Measurements from ENCODE around the gene DTHD1. TPM values are rescaled to one million over a fixed set of nuclear protein-coding genes. Genes with fewer than 3 reads are reported as not detected.

Gene DTHD1
- total RNA-seq, 1 experiment from 2014 or later, result not detected

DNA sequence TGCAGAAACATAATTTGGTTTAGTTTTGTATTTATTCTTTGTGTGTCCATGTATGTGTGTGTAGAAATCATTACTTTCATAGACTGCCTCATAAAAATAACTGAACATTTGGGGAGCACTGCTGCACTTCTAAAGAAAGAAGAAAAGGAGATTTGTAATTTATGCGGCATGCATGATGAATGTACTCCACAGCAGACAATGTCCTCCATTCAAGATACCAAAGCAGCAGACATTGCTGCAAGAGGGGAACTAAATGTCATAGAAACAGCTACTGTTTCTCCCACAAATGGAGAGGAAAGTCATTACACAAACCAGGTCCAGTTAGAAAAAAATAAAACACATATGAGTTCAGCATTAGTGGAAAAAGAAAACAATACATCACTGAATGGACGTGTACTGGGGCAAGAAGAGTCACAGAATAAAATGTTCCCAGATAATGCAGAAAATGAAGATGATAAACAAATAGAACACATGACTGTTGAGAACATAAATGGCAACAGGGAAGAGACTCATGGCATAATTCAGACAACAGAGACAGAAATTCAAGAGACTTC lies 2.6 kb downstream of the DTHD1 start:
- CTCF ChIA-PET, result no interaction called here
- H4K20me1 ChIP-seq (ENCODE audit: low read length), result no peaks in the 10 kb centered on the region
- no peak overlapping the region for H2AFZ ChIP-seq (ENCODE audit: low read length)
- ATAC-seq, result no peak
- H3K9ac ChIP-seq (ENCODE audit: low read length), result no peak overlapping the region
- POLR2A ChIA-PET (ENCODE audit: unreplicated experiment), result no interaction called here
- DNase-seq, result no peak
- intact Hi-C loops (cut with micrococcal nuclease), result no loop called here
- H3K27ac ChIP-seq (ENCODE audit: low read length), result no peak overlapping the region
- TF ChIP-seq EZH2 (IDR thresholded peaks at IDR 0.05; ENCODE audit: low read length, unreplicated experiment), result no peak
- TF ChIP-seq EZH2phosphoT487 (IDR thresholded peaks at IDR 0.05; ENCODE audit: borderline replicate concordance, low read length), result no peak
- no peak for TF ChIP-seq CTCF (conservative IDR thresholded peaks at IDR 0.05; ENCODE audit: low read depth, low read length)
- peaks cover 21% of the 10 kb centered on the region for H3K4me1 ChIP-seq (ENCODE audit: insufficient read depth, low read length)
- no peaks in the 10 kb centered on the region for H3F3A ChIP-seq (ENCODE audit: low read length, unreplicated experiment)
- no peaks in the 10 kb centered on the region for H3K27me3 ChIP-seq (ENCODE audit: low read length)
- no peaks in the 10 kb centered on the region for H3K79me2 ChIP-seq (ENCODE audit: low read length)
- H3K4me3 ChIP-seq (ENCODE audit: low read length), result no peak overlapping the region
- H3K4me2 ChIP-seq (ENCODE audit: low read length), result no peak overlapping the region
- no peaks in the 10 kb centered on the region for H3K9me3 ChIP-seq (ENCODE audit: low read length)
- no TSS peak for BruUV-seq (replicated peaks)
- no peaks in the 10 kb centered on the region for H3K9me2 ChIP-seq (replicated peaks; ENCODE audit: low read length)
- H3K36me3 ChIP-seq (ENCODE audit: low read depth, low read length), result no peaks in the 10 kb centered on the region

- BruUV-seq (replicated peaks), result no TSS peak
- TF ChIP-seq EZH2phosphoT487 (IDR thresholded peaks at IDR 0.05; ENCODE audit: borderline replicate concordance, low read length) (no peak), CTCF (conservative IDR thresholded peaks at IDR 0.05; ENCODE audit: low read depth, low read length) (no peak), EZH2 (IDR thresholded peaks at IDR 0.05; ENCODE audit: low read length, unreplicated experiment) (no peak)
- 0 out of 2 replicates have a peak overlapping the region, but pooled peaks have one; percentile 21 for H2AFZ ChIP-seq (ENCODE audit: low read length)
- no peaks in the 10 kb centered on the region for H3K9me2 ChIP-seq (replicated peaks; ENCODE audit: low read length)
- H3K36me3 ChIP-seq (ENCODE audit: low read depth, low read length), result no peaks in the 10 kb centered on the region
- POLR2A ChIA-PET (ENCODE audit: unreplicated experiment), result no interaction called here
- intact Hi-C loops (cut with micrococcal nuclease), result no loop called here
- CTCF ChIA-PET, result no interaction called here
- no peak overlapping the region for H3K27ac ChIP-seq (ENCODE audit: low read length)
- ATAC-seq, result peak; percentile 53
- peaks cover 16% of the 10 kb centered on the region for H3K4me1 ChIP-seq (ENCODE audit: insufficient read depth, low read length)
- H3K4me2 ChIP-seq (ENCODE audit: low read length), result peak overlapping the region; percentile 36
- H3K9ac ChIP-seq (ENCODE audit: low read length), result no peak overlapping the region
- no peak overlapping the region for H3K4me3 ChIP-seq (ENCODE audit: low read length)
- peak; percentile 67 for DNase-seq
- no peaks in the 10 kb centered on the region for H3K79me2 ChIP-seq (ENCODE audit: low read length)
- no peaks in the 10 kb centered on the region for H3F3A ChIP-seq (ENCODE audit: low read length, unreplicated experiment)
- H3K9me3 ChIP-seq (ENCODE audit: low read length), result no peaks in the 10 kb centered on the region
- no peaks in the 10 kb centered on the region for H4K20me1 ChIP-seq (ENCODE audit: low read length)
- H3K27me3 ChIP-seq (ENCODE audit: low read length), result no peaks in the 10 kb centered on the region
Measured at GRCh38 chr4:36285784-36286480, 4.5 kb downstream of the DTHD1 start.

DNA sequence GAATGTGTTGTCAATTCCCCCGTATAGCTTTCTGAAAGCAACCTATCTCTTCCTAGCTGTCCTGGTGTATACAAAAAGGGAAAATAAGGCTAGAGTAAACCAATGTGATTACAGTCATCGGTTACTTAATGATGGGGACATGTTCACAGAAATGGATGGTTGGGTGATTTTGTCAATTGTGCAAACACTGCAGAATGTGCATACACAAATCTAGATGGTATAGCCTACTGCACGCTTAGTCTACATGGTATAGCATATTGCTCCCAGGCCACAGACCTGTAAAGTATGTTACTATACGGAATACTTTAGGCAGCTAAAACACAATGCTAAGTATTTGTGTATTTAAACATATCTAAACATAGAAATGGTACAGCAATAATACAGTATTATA lies 5.1 kb downstream of the DTHD1 start:
- Histone ChIP-seq H3K4me1 (ENCODE audit: insufficient read depth, low read length) (peaks cover 13% of the 10 kb centered on the region), H3K36me3 (ENCODE audit: low read depth, low read length) (no peaks in the 10 kb centered on the region), H3F3A (ENCODE audit: low read length, unreplicated experiment) (no peaks in the 10 kb centered on the region), H3K27ac (ENCODE audit: low read length) (no peak overlapping the region), H3K4me3 (ENCODE audit: low read length) (no peak overlapping the region), H3K79me2 (ENCODE audit: low read length) (no peaks in the 10 kb centered on the region), H3K4me2 (ENCODE audit: low read length) (peak overlapping the region; percentile 36; the same call in 1 of the 2 replicates), H4K20me1 (ENCODE audit: low read length) (no peaks in the 10 kb centered on the region), H3K27me3 (ENCODE audit: low read length) (no peaks in the 10 kb centered on the region), H3K9ac (ENCODE audit: low read length) (no peak overlapping the region), H2AFZ (ENCODE audit: low read length) (0 out of 2 replicates have a peak overlapping the region, but pooled peaks have one; percentile 21), H3K9me3 (ENCODE audit: low read length) (no peaks in the 10 kb centered on the region), H3K9me2 (replicated peaks; ENCODE audit: low read length) (no peaks in the 10 kb centered on the region)
- DNase-seq (no peak), ATAC-seq (no peak)
- POLR2A ChIA-PET (ENCODE audit: unreplicated experiment), result no interaction called here
- TF ChIP-seq EZH2 (IDR thresholded peaks at IDR 0.05; ENCODE audit: low read length, unreplicated experiment) (no peak), EZH2phosphoT487 (IDR thresholded peaks at IDR 0.05; ENCODE audit: borderline replicate concordance, low read length) (no peak), CTCF (conservative IDR thresholded peaks at IDR 0.05; ENCODE audit: low read depth, low read length) (no peak)
- no TSS peak for BruUV-seq (replicated peaks)
- intact Hi-C loops (cut with micrococcal nuclease), result no loop called here
- CTCF ChIA-PET, result no interaction called here

Measured in PC-3 (cell line).